Fibroblast of upper back skin (primary cell): Measurements from ENCODE around the gene AFF2.
A peak's percentile ranks its signal among the peaks of the same experiment; 100 is the strongest.

Experiments
- DNase-seq: peaks from one replicate; pipeline ENCODE4 v3.0.0-alpha.2; 2013

The AFF2 gene

GRCh38 chrX:148500423-148501385, at the start of gene AFF2:
Gene AFF2 (plus strand): TSS chrX:148500617. CDS start chrX:148501098, 481 bp downstream.
- DNase-seq = peak; percentile 59

- no peak for DNase-seq
Observed at GRCh38 chrX:148457279-148457678, 43.1 kb upstream of the AFF2 start.

- no peak for DNase-seq
Observed at GRCh38 chrX:148459343-148459742, 41.1 kb upstream of the AFF2 start.

- peak; percentile 1 for DNase-seq
Observed at GRCh38 chrX:148466292-148466691, 34.1 kb upstream of the AFF2 start.

GRCh38 chrX:148470324-148470723, 30.1 kb upstream of the AFF2 start:
- no peak for DNase-seq

GRCh38 chrX:148474030-148474429, 26.4 kb upstream of the AFF2 start:
- DNase-seq = no peak

- DNase-seq = no peak
Observed at GRCh38 chrX:148492057-148492456, 8.4 kb upstream of the AFF2 start.

- no peak for DNase-seq
Observed at GRCh38 chrX:148495176-148495575, 5.2 kb upstream of the AFF2 start.

- no peak for DNase-seq
Observed at GRCh38 chrX:148498067-148498466, 2.4 kb upstream of the AFF2 start.

GRCh38 chrX:148499638-148500422, 587 bp upstream of the AFF2 start:
- no peak for DNase-seq

GRCh38 chrX:148501386-148502066, 1.1 kb downstream of the AFF2 start:
- DNase-seq = no peak

GRCh38 chrX:148504506-148504905, 4.1 kb downstream of the AFF2 start:
- DNase-seq = no peak

- DNase-seq = peak; percentile 72
Observed at GRCh38 chrX:148507418-148507817, 7.0 kb downstream of the AFF2 start.

- no peak for DNase-seq
Observed at GRCh38 chrX:148512453-148512852, 12.0 kb downstream of the AFF2 start.

- peak; percentile 62 for DNase-seq
Observed at GRCh38 chrX:148513661-148514060, 13.2 kb downstream of the AFF2 start.

- no peak for DNase-seq
Observed at GRCh38 chrX:148517176-148517575, 16.8 kb downstream of the AFF2 start.

GRCh38 chrX:148522006-148522405, 21.6 kb downstream of the AFF2 start:
- DNase-seq = no peak

- DNase-seq = no peak
Observed at GRCh38 chrX:148523303-148524080, 23.1 kb downstream of the AFF2 start.

GRCh38 chrX:148530464-148531077, 30.2 kb downstream of the AFF2 start:
- no peak for DNase-seq

GRCh38 chrX:148534291-148534690, 33.9 kb downstream of the AFF2 start:
- no peak for DNase-seq

- DNase-seq = no peak
Observed at GRCh38 chrX:148535639-148536038, 35.2 kb downstream of the AFF2 start.

- peak; percentile 58 for DNase-seq
Observed at GRCh38 chrX:148536961-148537360, 36.5 kb downstream of the AFF2 start.
